Tibial nerve (tissue), 3 donors: ENCODE data around the gene SHLD1.

Experiments used
- POLR2A ChIP-seq, 2 donors: fragments of 450-650 bp; IDR thresholded peaks; one replicate each; pipeline ENCODE4 v1.6.1; 2017; ENCODE audit warnings: antibody characterized with exemption in 2 of 2, mild to moderate bottlenecking in 2 of 2, moderate library complexity in 2 of 2
- TF ChIP-seq, protein P1 (sequence below), 5 experiments: fragments of 200-600 bp in 3 of 5; fragments of 450-650 bp in 2 of 5; sonication (generic) in 3 of 5; IDR thresholded peaks; one replicate each; pipeline ENCODE4 v1.5.1; 2016 to 2019; ENCODE audit warnings: antibody characterized with exemption in 5 of 5, mild to moderate bottlenecking in 3 of 5, moderate library complexity in 2 of 5

DNA sequence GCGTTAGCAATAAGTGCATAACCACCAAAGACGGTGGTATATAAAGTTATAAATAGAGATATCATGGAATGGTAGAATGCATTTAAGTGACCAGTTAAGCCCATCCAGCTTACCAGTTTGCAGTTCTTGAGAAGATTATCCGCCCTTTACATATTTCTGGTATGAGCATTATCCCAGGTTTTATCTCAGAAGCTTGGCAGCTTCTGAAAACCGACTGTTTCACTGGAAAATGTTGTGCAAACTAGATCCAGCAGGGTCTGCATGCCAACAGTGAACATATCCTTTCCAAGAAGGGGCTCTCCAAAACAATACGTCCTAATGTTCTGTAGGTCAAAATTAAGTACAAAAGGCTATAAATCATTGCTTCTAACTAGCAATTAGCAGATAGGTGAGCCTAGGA lies 29.5 kb upstream of the SHLD1 start:
- TF ChIP-seq, protein P1, sequence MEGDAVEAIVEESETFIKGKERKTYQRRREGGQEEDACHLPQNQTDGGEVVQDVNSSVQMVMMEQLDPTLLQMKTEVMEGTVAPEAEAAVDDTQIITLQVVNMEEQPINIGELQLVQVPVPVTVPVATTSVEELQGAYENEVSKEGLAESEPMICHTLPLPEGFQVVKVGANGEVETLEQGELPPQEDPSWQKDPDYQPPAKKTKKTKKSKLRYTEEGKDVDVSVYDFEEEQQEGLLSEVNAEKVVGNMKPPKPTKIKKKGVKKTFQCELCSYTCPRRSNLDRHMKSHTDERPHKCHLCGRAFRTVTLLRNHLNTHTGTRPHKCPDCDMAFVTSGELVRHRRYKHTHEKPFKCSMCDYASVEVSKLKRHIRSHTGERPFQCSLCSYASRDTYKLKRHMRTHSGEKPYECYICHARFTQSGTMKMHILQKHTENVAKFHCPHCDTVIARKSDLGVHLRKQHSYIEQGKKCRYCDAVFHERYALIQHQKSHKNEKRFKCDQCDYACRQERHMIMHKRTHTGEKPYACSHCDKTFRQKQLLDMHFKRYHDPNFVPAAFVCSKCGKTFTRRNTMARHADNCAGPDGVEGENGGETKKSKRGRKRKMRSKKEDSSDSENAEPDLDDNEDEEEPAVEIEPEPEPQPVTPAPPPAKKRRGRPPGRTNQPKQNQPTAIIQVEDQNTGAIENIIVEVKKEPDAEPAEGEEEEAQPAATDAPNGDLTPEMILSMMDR (IDR thresholded peaks at IDR 0.05) = no peak
- no peak for TF ChIP-seq POLR2A (IDR thresholded peaks at IDR 0.05)
